ENCODE data around the gene SUMO1.

The SUMO1 gene

DNA sequence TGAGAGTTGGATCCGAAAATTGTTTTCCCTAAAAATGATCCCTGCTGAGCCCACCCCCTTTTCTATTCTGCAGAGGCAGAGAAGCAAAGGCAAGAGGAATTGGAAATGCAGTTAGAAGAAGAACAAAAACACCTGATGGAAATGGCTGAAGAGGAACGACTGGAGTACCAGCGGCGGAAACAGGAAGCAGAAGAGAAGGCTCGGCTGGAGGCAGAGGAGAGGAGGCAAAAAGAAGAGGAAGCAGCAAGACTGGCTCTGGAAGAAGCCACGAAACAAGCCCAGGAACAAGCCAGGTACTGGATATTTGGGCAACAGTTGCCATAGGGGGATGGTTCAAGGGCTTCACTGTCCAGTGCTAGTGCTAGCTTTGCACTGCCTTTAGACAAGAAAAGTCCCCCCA lies 41.7 kb downstream of the SUMO1 start:
- no peak for TF ChIP-seq CTCF (IDR thresholded peaks at IDR 0.05; ENCODE audit: insufficient read depth, low read depth, low read length, missing control alignments)
- DNase-seq (ENCODE audit: low read depth): no peak
- no peak overlapping the region for H3K4me3 ChIP-seq (ENCODE audit: low read depth, low read length)

GRCh38 chr2:202194418-202194817 lies 44.0 kb downstream of the SUMO1 start:
- DNase-seq (ENCODE audit: low read depth): no peak
- no peak overlapping the region for H3K4me3 ChIP-seq (ENCODE audit: low read depth, low read length)
- TF ChIP-seq CTCF (IDR thresholded peaks at IDR 0.05; ENCODE audit: insufficient read depth, low read depth, low read length, missing control alignments): no peak

DNA sequence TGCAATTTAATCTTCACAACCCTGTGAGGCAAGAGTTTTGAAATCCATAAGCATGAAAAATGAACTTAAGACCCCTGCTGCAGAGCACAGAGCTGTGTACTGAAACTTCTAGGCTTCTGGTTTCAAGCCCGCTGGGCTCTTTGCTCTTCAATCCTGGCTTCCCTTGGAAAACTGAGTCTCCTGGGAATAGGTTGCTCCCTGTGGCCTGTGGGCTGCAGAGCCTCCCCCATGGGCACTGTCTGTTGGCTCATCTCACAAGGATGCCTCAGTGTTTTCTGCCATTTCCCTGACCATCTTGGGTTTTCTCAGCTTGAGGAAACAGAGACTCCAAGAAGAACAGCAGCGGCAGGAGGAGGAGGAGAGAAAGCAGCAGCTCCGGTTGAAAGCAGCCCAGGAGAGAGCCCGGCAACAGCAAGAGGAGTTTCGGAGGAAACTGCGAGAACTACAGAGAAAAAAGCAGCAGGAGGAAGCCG lies 44.5 kb downstream of the SUMO1 start:
- no peak for TF ChIP-seq CTCF (IDR thresholded peaks at IDR 0.05; ENCODE audit: insufficient read depth, low read depth, low read length, missing control alignments)
- H3K4me3 ChIP-seq (ENCODE audit: low read depth, low read length): no peak overlapping the region
- no peak for DNase-seq (ENCODE audit: low read depth)

DNA sequence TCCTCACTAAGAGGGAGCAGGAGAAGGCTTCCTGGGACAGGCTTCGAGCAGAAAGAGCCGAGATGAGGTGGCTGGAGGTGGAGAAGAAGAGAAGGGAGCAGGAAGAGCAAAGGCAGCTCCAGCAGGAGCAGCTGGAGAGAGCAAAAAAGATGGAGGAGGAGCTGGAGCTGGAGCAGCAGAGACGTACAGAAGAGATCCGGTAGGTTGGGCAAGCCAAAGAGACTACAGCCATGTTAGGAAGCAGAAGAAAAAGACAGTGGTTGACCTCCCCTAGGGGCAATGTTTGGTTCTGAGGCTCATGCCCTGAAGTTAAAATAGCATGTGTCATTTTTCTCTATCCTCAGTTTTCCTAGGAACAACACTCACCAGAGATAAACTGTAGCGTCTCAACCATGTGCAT lies 45.1 kb downstream of the SUMO1 start:
- no peak for TF ChIP-seq CTCF (IDR thresholded peaks at IDR 0.05; ENCODE audit: insufficient read depth, low read depth, low read length, missing control alignments)
- no peak overlapping the region for H3K4me3 ChIP-seq (ENCODE audit: low read depth, low read length)

DNA sequence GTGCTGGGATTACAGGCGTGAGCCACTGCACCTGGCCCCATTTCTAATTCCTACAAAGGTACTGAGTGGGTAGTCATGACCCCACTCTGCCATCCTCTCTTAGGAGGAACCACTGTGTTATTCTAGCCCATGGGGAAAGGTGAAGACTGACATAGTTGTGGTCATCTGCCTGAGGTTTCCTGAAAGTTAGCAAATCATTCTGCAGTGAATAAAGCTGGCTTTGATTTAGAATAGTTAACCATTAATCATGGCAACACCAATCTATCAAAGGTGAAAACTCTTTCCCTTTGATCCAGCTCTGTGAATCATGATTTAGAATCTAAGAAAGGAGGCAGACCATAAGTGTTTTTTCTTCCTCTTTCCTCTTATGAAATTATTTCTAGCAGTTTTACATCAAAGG lies 50.8 kb downstream of the SUMO1 start:
- DNase-seq (ENCODE audit: low read depth): no peak
- TF ChIP-seq CTCF (IDR thresholded peaks at IDR 0.05; ENCODE audit: insufficient read depth, low read depth, low read length, missing control alignments): no peak
- no peak overlapping the region for H3K4me3 ChIP-seq (ENCODE audit: low read depth, low read length)

More for the DNA sequence above, 45.1 kb downstream of the SUMO1 start:
- no peak for DNase-seq (ENCODE audit: low read depth)

- TF ChIP-seq CTCF (IDR thresholded peaks at IDR 0.05; ENCODE audit: insufficient read depth, low read depth, low read length, missing control alignments): no peak
- no peak overlapping the region for H3K4me3 ChIP-seq (ENCODE audit: low read depth, low read length)
- DNase-seq (ENCODE audit: low read depth): no peak
Observed at GRCh38 chr2:202186641-202187202, 51.7 kb downstream of the SUMO1 start.

DNA sequence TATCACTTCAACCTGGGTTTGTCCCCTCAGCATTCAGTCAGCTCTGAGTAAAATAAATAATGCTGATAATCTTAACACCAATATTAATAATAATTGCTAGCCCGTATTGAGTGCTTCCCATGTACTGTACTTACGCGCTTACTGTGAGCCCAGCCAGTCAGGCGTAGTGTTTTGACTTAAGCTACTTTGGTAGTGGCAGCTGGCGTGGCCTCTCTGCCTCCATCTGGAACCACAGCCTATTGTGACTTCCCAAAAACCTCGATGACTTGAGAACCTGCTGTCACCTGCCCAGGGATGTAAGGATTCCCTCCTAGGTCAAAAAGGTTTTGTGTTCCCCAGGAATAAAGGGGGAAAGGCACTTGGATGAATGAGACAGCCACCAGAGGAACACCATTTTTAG lies 53.2 kb downstream of the SUMO1 start:
- no peak for TF ChIP-seq CTCF (IDR thresholded peaks at IDR 0.05; ENCODE audit: insufficient read depth, low read depth, low read length, missing control alignments)
- no peak overlapping the region for H3K4me3 ChIP-seq (ENCODE audit: low read depth, low read length)
- no peak for DNase-seq (ENCODE audit: low read depth)

All from GM12865 (cell line).